Large intestine (tissue), 3 donors: ENCODE results near the gene KHNYN. TPM values are rescaled to one million over a fixed set of nuclear protein-coding genes. Genes with fewer than 3 reads are reported as not detected.
"Not testable (repeated sequence)": the region's sequence is repeated elsewhere in the genome, so short reads cannot be mapped to it uniquely, and the experiment has no call there.

Experiments
- DNase-seq, 2 donors: peaks; one replicate each; pipeline versions ENCODE4 v3.0.0 to v3.0.0-alpha.2; 2013
- H3K27ac ChIP-seq: one replicate; pipeline ENCODE4 v1.5.1; 2013; ENCODE audit warnings: low read length
- H3K27me3 ChIP-seq: 2 replicates; pipeline ENCODE4 v1.6.1; 2013; ENCODE audit warnings: low read length; ENCODE audit not compliant: control insufficient read depth, insufficient read depth
- H3K36me3 ChIP-seq: 2 replicates; pipeline ENCODE4 v1.6.1; 2013; ENCODE audit warnings: low read length; ENCODE audit not compliant: control insufficient read depth, insufficient read depth
- H3K4me1 ChIP-seq: one replicate; pipeline ENCODE4 v1.6.1; 2013; ENCODE audit warnings: low read length; ENCODE audit not compliant: control insufficient read depth, insufficient read depth
- H3K4me3 ChIP-seq: one replicate; pipeline ENCODE4 v1.5.1; 2013; ENCODE audit warnings: low read length
- H3K9me3 ChIP-seq: one replicate; pipeline ENCODE4 v1.6.1; 2013; ENCODE audit warnings: mild to moderate bottlenecking, low read depth, low read length, moderate library complexity; ENCODE audit not compliant: control insufficient read depth
- WGBS: methylation state at CpG from one replicate; pipeline ENCODE4 v1.1.5; 2013; ENCODE audit warnings: low lambda C conversion rate; ENCODE audit not compliant: insufficient coverage; 5-methylcytosine and 5-hydroxymethylcytosine counted together
- polyA plus RNA-seq: library from polyadenylated mRNA; unstranded; fragments of 120-200 nt; gene quantifications from one replicate; pipeline ENCODE4 v1.2.1, GENCODE V29; 2013

KHNYN gene
- polyA plus RNA-seq, 1 donor = 73.5 TPM

DNA sequence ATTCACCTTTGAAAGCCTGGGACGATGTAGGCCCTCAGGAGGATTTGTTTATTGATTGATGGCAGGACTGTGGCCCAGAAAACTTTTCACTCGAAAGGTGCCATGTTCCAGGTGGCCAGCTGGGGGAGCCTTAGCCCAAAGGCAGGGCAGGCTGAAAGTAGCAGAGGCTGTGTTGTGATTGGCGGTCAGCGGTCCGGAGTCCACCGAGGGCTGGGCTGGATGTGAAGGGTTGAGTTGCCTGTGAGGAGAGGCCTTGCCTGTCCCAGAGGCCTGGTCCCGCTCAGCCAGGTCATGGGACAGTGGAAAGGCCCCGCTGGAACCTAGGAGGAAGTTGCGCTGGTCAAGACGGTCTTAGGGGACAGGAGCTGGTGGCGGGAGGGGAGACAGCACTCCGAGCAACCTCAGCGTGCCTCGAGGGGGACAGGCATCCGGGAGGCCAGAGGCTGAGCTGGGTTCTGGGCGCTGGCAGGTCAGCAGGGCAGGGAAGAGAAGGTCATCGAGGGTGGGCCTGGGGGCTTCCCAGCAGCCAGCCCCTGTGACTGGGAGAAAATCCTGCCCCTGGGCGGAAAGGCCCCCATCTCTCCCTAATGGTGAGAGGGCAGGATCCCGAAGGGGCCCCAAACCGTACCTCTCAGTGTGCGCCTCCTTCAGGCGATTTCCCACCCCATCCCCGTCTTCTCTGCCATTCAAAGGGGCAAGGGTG lies 52.0 kb downstream of the KHNYN start:
- 50% methylated on average over 1 of the region's 23 CpGs for WGBS
- DNase-seq = peak; percentile 65 to 78
- H3K27me3 ChIP-seq = no peaks in the 10 kb centered on the region

GRCh38 chr14:24482699-24483303 lies 53.0 kb downstream of the KHNYN start:
- H3K36me3 ChIP-seq, H3K27ac ChIP-seq, H3K4me1 ChIP-seq, DNase-seq, H3K4me3 ChIP-seq, H3K9me3 ChIP-seq, H3K27me3 ChIP-seq: not testable (repeated sequence)
- whole genome bisulfite sequencing = no CpG with 5 or more reads among the region's 2 CpGs

More for the DNA sequence above, 52.0 kb downstream of the KHNYN start:
- Histone ChIP-seq H3K9me3 (no peaks in the 10 kb centered on the region), H3K36me3 (no peaks in the 10 kb centered on the region), H3K27ac (no peak overlapping the region), H3K4me1 (no peaks in the 10 kb centered on the region), H3K4me3 (no peak overlapping the region)

DNA sequence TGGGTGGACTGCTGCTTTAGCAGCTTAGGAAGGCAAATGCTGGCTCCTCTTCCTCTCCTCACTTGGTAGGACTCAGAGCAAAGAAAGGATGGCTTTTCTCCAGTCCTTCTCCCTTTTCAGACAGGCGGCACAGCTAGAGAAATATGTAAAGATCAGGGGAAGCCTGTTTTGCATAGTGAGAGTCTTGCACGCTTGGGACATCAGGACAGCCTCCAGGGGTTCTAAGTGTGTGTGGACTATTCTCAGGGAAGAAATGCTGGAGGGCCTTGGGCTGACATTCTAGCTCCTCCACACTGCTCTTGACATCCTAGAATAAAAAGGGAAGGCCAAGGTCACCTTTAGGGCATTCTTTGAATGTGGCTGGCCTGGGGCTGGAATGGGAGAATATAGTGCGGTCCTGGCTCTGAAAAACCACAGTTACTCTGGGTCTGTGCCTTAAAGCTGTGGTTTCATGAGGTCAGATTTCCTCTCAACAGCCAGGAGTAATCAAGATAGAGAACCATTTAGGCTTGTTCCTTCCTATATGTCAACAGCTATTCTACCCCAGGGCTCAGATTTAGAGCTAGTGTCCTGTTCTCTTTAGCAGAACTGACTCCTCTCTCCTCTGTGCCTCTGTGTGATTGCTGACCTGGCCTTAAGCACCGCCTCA lies 54.0 kb downstream of the KHNYN start:
- Histone ChIP-seq H3K4me1 (no peaks in the 10 kb centered on the region), H3K27ac (no peak overlapping the region), H3K36me3 (no peaks in the 10 kb centered on the region), H3K4me3 (no peak overlapping the region), H3K27me3 (no peaks in the 10 kb centered on the region), H3K9me3 (no peaks in the 10 kb centered on the region)
- no peak for DNase-seq
- no CpG with 5 or more reads among the region's 4 CpGs for WGBS

Other genes with a start within 250 kb of the KHNYN start
- gene IPO4, start 241.1 kb upstream of the KHNYN start, polyA plus RNA-seq = 22.5 TPM
- 50.9 TPM for gene TM9SF1, start 234.5 kb upstream of the KHNYN start, polyA plus RNA-seq
- 8.1 TPM for gene TSSK4, start 224.3 kb upstream of the KHNYN start, polyA plus RNA-seq
- 92.5 TPM for gene CHMP4A, start 216.5 kb upstream of the KHNYN start, polyA plus RNA-seq
- gene MDP1, start 213.9 kb upstream of the KHNYN start, polyA plus RNA-seq = 21.8 TPM
- gene NEDD8, start 197.6 kb upstream of the KHNYN start, polyA plus RNA-seq = 194 TPM
- 85.9 TPM for gene GMPR2, start 197.0 kb upstream of the KHNYN start, polyA plus RNA-seq
- gene TINF2, start 187.3 kb upstream of the KHNYN start, polyA plus RNA-seq = 35.4 TPM
- 8.6 TPM for gene TGM1, start 166.8 kb upstream of the KHNYN start, polyA plus RNA-seq
- 29.0 TPM for gene RABGGTA, start 158.4 kb upstream of the KHNYN start, polyA plus RNA-seq
- gene DHRS1, start 130.2 kb upstream of the KHNYN start, polyA plus RNA-seq = 81.3 TPM
- gene NOP9, start 130.1 kb upstream of the KHNYN start, polyA plus RNA-seq = 20.9 TPM
- 105 TPM for gene CIDEB, start 122.0 kb upstream of the KHNYN start, polyA plus RNA-seq
- gene LTB4R2, start 119.8 kb upstream of the KHNYN start, polyA plus RNA-seq = 6.0 TPM
- gene LTB4R, start 118.5 kb upstream of the KHNYN start, polyA plus RNA-seq = 7.2 TPM
- gene ADCY4, start 94.9 kb upstream of the KHNYN start, polyA plus RNA-seq = 10.5 TPM
- gene RIPK3, start 90.0 kb upstream of the KHNYN start, polyA plus RNA-seq = 14.8 TPM
- 40.9 TPM for gene NFATC4, start 61.8 kb upstream of the KHNYN start, polyA plus RNA-seq
- gene NYNRIN, start 31.0 kb upstream of the KHNYN start, polyA plus RNA-seq = 54.4 TPM
- 5.6 TPM for gene CBLN3, start 286 bp upstream of the KHNYN start, polyA plus RNA-seq
- 44.4 TPM for gene SDR39U1, start 12.8 kb downstream of the KHNYN start, polyA plus RNA-seq
- gene CMA1, start 78.3 kb downstream of the KHNYN start, polyA plus RNA-seq = not detected
- gene CTSG, start 146.3 kb downstream of the KHNYN start, polyA plus RNA-seq = 0.18 TPM
- 0.70 TPM for gene GZMH, start 179.7 kb downstream of the KHNYN start, polyA plus RNA-seq
- 1.3 TPM for gene GZMB, start 204.2 kb downstream of the KHNYN start, polyA plus RNA-seq